NCI-H774 (cell line): ENCODE data around the gene ZNF483.
"Not testable (repeated sequence)": the region's sequence is repeated elsewhere in the genome, so short reads cannot be mapped to it uniquely, and the experiment has no call there.

Experiments
- DNase-seq: peaks from one replicate; lab custom pipeline; 2025; lab: John Stamatoyannopoulos, UW

The ZNF483 gene

GRCh38 chr9:111542497-111543254, 17.7 kb downstream of the ZNF483 start:
- no peak for DNase-seq

GRCh38 chr9:111548623-111549022, 23.6 kb downstream of the ZNF483 start:
- DNase-seq, result no peak

GRCh38 chr9:111555425-111555824, 30.4 kb downstream of the ZNF483 start:
- not testable (repeated sequence) for DNase-seq

- no peak for DNase-seq
Observed at GRCh38 chr9:111559000-111559610, 34.1 kb downstream of the ZNF483 start.

- DNase-seq, result no peak
Observed at GRCh38 chr9:111561165-111561719, 36.3 kb downstream of the ZNF483 start.

GRCh38 chr9:111566234-111566633, 41.3 kb downstream of the ZNF483 start:
- DNase-seq, result no peak

- DNase-seq, result not testable (repeated sequence)
Observed at GRCh38 chr9:111568127-111568526, 43.1 kb downstream of the ZNF483 start.

GRCh38 chr9:111572950-111573604, 48.1 kb downstream of the ZNF483 start:
- no peak for DNase-seq

- no peak for DNase-seq
Observed at GRCh38 chr9:111582888-111583287, 57.9 kb downstream of the ZNF483 start.

- no peak for DNase-seq
Observed at GRCh38 chr9:111586378-111586777, 61.4 kb downstream of the ZNF483 start.

GRCh38 chr9:111588846-111589245, 63.9 kb downstream of the ZNF483 start:
- DNase-seq, result no peak

GRCh38 chr9:111597852-111598732, 73.1 kb downstream of the ZNF483 start:
- DNase-seq, result peak; percentile 52

GRCh38 chr9:111598733-111599091, 73.7 kb downstream of the ZNF483 start:
- no peak for DNase-seq

GRCh38 chr9:111599092-111599954, 74.3 kb downstream of the ZNF483 start, which contains the start of gene PTGR1:
TSS of gene PTGR1 (minus strand) at chr9:111599647. CDS start at chr9:111597422, 2,225 bp downstream.
- DNase-seq, result peak; percentile 18

GRCh38 chr9:111599955-111600343, 75.0 kb downstream of the ZNF483 start:
- no peak for DNase-seq

GRCh38 chr9:111601237-111602018, 76.4 kb downstream of the ZNF483 start:
- no peak for DNase-seq

GRCh38 chr9:111603041-111603440, 78.1 kb downstream of the ZNF483 start:
- DNase-seq, result no peak

GRCh38 chr9:111604054-111604615, 79.2 kb downstream of the ZNF483 start:
- no peak for DNase-seq

- no peak for DNase-seq
Observed at GRCh38 chr9:111605041-111605559, 80.1 kb downstream of the ZNF483 start.
